SU-DHL-6 (cell line): ENCODE data around the gene DHRS1.

Source experiments
- CTCF ChIP-seq: fragments of 200-600 bp; sonication (generic); IDR thresholded peaks from one replicate; pipeline ENCODE4 v1.5.1; 2017; ENCODE audit warnings: antibody characterized with exemption, mild to moderate bottlenecking, low read length, moderate library complexity; ENCODE audit not compliant: insufficient read depth, poor library complexity, severe bottlenecking
- EZH2phosphoT487 ChIP-seq: fragments of 200-600 bp; sonication (generic), shearing (Covaris generic); conservative IDR thresholded peaks from 2 replicates; pipeline ENCODE4 v1.6.1; 2018; ENCODE audit warnings: mild to moderate bottlenecking, antibody characterized with exemption, low read length, moderate library complexity, mixed read lengths

GRCh38 chr14:24271834-24272263 is 27.7 kb downstream of the DHRS1 start:
- no peak for TF ChIP-seq CTCF
- no peak for TF ChIP-seq EZH2phosphoT487
